ENCODE results near the gene GTF2H2C_2.
"Not testable (repeated sequence)": the region's sequence is repeated elsewhere in the genome, so short reads cannot be mapped to it uniquely, and the experiment has no call there.

GTF2H2C_2 gene

DNA sequence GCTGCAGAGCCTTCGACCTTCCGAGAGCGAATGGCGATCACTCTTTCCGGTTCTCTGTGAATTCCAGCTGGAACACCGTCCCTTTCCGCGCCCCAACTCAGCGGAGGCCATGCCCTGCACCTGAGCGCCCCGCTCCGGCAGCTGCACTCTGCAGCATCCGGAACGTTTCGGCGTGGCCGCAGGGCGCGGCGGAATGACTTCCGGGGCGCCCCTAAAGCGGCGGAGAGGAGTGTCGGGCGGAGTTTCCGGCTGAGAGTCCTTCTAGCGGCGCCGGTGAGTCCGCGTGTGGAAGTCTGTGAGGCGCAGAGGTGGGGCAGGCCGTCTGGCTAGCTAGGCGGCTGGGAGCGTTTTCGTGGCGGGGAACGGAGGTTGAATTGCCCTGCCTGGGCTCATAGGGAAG is at the start of gene GTF2H2C_2:
Gene GTF2H2C_2, plus strand, starts transcription at position 252 of the 400 bp plus-strand sequence.
- DNase-seq (ENCODE audit: low read depth in 1 of 2, low spot score in 1 of 2), result not testable (repeated sequence)

DNA sequence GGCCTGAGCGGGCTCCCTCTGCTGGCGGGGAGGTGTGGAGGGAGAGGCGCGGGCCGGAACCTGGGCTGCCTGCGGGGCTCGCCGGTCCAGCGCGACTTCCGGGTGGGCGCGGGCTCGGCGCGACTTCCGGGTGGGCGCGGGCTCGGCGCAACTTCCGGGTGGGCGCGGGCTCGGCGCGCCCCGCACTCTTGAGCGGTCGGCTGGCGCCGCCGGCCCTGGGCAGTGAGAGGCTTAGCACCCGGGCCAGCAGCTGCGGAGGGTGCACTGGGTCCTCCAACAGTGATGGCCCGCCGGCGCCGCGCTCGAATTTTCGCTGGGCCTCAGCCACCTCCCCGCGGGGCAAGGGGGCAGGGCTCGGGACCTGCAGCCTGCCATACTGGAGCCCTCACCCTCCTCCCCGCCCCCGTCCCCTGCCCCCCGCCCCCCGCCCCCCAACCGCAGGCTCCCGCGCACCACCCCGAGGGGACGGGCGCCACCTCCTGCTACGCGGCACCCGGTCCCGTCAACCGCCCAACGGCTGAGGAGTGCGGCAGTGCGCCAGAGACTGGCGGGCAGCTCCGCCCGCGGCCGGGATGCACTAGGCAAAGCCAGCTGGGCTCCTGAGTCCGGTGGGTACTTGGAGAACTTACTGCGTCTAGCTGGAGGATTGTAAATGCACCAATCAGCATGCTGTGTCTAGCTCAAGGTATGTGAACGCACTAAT is 14.0 kb upstream of the GTF2H2C_2 start:
- peak; percentile 11 to 37 for DNase-seq (ENCODE audit: low read depth in 1 of 2, low spot score in 1 of 2)

DNA sequence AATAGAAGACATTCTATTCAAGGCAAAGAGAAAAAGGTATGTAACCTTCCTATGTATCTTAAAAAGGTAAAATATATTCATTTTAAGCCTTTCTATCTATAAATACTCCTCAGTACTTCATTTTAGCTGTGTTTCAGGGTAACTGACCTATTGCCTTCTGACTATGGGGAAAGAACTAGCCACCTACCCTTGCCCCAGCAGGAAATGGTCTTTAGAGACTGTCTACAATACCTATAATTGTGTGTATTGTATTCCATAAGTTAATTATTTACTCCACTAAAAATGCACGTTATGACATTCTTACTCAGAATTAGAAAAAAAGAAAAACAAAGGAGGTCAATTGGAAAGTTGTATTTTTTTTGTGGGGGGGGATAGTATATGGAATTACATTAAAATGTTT is 6.2 kb downstream of the GTF2H2C_2 start:
- not testable (repeated sequence) for DNase-seq (ENCODE audit: low read depth in 1 of 2, low spot score in 1 of 2)

DNA sequence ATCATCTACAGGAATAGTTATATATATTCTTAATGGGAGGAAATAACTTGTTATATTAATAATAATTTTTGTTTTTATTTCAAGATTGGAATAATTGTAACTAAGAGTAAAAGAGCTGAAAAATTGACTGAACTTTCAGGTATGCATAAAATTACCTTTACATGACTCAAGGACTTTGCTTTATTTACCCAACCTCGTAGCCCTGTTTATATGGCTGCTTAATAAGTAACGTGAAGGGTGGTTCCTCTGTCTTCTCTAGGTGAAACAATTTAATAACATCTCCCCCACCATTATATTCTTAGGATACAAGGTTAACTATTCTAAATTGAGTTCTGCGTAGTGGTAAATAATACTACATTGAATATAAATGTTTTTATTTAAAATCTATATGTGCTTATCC is 8.0 kb downstream of the GTF2H2C_2 start:
- not testable (repeated sequence) for DNase-seq (ENCODE audit: low read depth in 1 of 2, low spot score in 1 of 2)

DNA sequence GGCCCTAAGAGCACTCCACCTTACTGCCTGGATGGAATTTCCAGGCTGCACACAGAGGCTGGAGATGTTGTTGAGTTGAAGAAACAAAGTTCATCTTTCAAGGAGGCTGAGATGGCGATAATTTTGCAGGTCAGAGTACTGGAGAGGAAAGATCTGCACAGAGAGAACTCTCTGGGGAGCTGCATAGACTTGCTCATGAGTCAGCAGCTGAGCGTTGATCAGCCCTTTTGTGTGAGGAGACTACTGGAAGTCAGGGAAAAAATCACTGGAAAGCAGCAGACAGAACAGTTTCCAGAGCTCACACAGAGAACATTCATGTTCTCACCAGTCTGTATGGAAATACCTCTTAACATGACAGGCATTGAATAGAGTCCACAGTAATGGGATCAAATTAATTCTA is 23.4 kb downstream of the GTF2H2C_2 start:
- DNase-seq (ENCODE audit: low read depth in 1 of 2, low spot score in 1 of 2), result not testable (repeated sequence)

DNA sequence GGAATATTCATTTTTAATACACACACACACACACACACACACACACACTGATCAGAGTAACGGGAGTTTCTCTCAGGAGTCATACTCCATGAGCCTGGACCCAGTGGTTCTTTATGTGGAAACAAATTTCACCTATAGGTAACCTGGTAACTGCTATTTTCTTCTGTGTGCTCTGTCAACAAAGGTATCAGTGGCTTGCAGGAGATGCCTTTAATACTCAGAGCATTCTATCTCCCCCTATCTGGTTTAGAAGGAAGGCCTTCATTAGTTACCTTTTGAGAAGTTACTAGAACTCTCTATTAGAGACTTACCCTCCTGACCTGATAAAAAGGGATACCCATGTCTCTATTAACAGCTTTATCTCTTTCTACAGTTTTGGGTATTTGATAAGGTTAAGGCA is 34.4 kb downstream of the GTF2H2C_2 start:
- DNase-seq (ENCODE audit: low read depth in 1 of 2, low spot score in 1 of 2), result not testable (repeated sequence)

DNA sequence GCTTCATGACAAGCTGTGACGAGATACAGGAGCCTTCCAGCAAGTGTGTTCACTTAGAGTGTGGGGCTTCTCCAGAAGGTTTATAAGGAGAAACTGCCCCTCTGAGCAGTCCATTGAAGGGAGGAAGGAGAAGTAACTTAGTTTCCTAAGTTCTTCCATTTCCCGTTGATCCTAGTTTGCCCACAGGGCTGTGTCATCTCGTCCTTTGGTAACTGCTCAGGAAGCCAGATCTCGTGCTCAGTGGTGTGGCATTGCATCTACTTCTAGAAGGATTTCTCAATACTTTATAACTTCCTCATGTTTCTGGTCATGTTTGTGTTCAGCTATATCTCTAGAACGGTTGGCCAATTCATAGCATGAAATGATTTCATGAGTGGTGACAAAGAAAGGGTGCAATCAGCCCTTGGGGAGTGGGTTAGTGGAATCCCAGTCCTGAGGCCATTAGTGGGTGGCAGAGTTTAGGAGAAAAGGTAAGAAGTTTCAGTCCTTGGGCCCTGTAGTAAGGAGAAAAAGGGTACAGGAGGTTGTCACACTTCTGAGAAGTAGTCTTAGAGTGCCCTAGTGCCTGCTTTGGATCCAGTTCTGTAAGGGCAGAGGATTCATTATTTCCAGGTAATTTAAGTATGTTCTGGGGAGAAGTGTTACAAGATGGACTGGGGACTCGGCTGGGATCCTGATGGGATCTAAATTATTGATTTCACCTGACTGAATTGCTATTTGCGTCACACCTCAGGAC is 36.2 kb downstream of the GTF2H2C_2 start:
- not testable (repeated sequence) for DNase-seq (ENCODE audit: low read depth in 1 of 2, low spot score in 1 of 2)

DNA sequence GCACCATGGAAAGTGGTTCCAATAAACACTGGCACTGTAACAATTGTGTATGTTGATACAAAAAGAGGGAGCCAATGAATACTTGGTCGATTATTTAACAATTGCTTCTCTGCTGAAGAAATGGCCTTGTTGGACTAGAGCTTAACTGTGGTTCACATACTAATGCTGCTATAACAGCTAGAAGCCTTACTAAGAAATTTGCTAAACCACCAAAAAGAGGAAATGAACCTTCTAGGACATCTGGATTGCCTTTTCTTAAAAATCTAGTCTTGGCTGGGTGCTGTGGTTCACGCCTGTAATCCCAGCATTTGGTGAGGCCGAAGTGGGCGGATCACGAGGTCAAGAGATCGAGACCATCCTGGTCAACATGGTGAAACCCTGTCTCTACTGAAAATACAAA is 41.9 kb downstream of the GTF2H2C_2 start:
- not testable (repeated sequence) for DNase-seq (ENCODE audit: low read depth in 1 of 2, low spot score in 1 of 2)

DNA sequence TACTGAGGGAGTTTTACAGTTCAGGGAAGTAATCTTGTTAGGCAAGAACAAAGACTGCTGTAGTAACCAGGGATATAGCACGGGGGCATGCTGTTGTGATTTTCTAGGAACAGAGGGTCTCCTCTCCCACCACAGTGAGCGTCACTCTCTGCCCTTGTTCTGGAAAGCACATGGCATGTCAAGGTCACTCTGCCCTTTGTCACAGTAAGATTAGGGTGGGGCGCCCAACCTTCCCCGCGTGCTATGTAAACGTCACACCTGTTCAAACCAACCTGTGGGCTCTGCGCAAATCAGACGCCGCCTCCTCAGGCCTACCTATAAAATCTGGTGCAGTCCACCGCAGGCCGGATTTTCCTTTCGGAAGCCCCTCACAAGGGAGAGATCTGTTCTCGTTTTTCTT is 44.0 kb downstream of the GTF2H2C_2 start:
- DNase-seq (ENCODE audit: low read depth in 1 of 2, low spot score in 1 of 2), result not testable (repeated sequence)

DNA sequence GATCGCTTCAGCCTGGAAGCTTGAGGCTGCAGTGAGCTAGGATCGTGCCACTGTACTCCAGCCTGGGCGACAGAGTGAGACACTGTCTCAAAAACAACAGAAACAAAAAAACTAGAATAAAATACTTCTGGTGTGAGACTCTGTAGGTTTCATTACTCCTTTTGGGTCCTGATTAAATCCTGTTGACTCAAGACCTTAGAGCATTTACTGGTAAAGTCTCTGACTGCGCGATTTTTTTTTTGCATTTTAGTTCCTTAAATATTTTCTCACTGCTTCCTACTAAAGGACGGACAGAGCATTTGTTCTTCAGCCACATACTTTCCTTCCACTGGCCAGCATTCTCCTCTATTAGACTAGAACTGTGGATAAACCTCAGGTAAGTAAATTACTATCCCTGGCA is 46.8 kb downstream of the GTF2H2C_2 start:
- DNase-seq (ENCODE audit: low read depth in 1 of 2, low spot score in 1 of 2), result not testable (repeated sequence)

DNA sequence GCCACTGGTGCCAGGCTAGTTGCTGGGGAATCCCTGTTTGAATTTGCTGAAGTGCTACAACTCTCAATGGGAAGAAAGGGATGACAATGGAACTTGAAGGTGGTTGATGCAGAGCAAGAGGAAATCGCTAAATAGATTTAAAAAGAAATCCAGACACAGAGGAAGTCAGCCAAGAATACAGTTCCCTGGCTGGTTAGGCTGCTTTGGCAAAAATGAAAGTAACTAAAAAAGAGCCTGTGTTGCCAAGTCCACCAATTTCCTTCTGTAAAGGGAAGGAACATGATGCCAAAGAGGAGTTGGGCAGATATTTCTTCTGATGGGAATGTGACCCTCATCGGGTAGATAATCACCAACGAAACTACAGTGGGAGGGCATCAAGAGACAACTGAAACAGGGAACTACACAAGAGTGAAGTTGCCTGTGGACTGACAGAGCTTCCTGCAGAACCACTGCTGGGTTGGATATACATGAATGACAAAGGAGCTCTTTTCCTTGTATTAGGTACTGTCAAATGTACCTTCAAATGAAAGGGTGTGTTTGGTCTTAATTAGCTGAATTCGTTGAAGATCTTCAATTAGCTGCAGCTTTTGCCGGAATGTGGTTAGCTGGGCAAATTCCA is 49.0 kb downstream of the GTF2H2C_2 start:
- not testable (repeated sequence) for DNase-seq (ENCODE audit: low read depth in 1 of 2, low spot score in 1 of 2)

DNA sequence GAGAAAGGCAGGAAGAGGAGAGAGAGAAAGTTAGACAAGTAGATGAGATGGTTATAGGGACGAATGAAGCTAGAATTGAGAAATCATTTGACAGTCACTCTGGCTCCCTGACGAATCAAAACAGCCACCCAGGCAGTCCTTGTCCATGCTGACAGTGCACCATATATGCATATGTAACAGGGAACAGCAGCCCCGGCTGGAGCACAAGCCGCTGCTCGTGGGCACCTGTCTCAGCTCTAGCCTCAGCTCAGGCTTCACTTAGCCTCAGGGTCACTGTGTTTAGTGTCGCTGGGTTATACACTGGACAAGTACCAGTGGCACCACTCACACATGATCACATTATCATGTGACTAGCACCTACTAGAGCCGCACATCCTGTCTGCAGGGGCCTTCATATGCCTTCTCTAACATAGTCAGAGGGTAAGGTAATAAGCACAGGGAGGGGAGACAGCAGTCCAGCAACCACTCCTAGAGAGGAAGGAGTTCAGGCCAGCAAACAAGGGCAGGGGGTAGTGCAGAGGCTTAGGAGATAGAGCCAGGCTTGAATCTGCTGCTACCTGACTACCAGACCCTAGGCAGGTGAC is 54.9 kb downstream of the GTF2H2C_2 start:
- not testable (repeated sequence) for DNase-seq (ENCODE audit: low read depth in 1 of 2, low spot score in 1 of 2)
